Adrenal gland (tissue), 12 donors: ENCODE results near the gene ZHX3. TPM values are rescaled to one million over a fixed set of nuclear protein-coding genes. Genes with fewer than 3 reads are reported as not detected.

Experiments used
- DNase-seq, 7 donors: peaks; one replicate each; pipeline ENCODE4 v3.0.0-alpha.2; 2019 to 2020
- H3K27ac ChIP-seq, 5 donors: fragments of 200-600 bp; sonication (generic) in 4 of 5; 1 replicate in 3 of 5; 2 replicates in 2 of 5; pipeline versions ENCODE4 v1.5.1 to v1.8.0; 2016 to 2020; ENCODE audit warnings: mild to moderate bottlenecking in 1 of 5
- H3K27me3 ChIP-seq: fragments of 200-600 bp; 2 replicates; pipeline ENCODE4 v1.8.0; 2021
- H3K36me3 ChIP-seq, 2 donors: fragments of 200-600 bp; replicated peaks in 1 of 2; 1 replicate in 1 of 2; 2 replicates in 1 of 2; pipeline versions ENCODE4 v1.5.1 to v1.8.0; 2018 to 2022
- H3K4me1 ChIP-seq, 2 donors: fragments of 200-600 bp; replicated peaks in 1 of 2; 1 replicate in 1 of 2; 2 replicates in 1 of 2; pipeline versions ENCODE4 v1.5.1 to v1.8.0; 2018 to 2021
- H3K4me3 ChIP-seq, 4 donors: fragments of 200-600 bp; sonication (generic) in 3 of 4; one replicate each; pipeline ENCODE4 v1.5.1; 2016 to 2018
- H3K9me3 ChIP-seq, 3 donors: fragments of 200-600 bp; sonication (generic) in 1 of 3; replicated peaks in 1 of 3; 1 replicate in 2 of 3; 2 replicates in 1 of 3; pipeline versions ENCODE4 v1.5.1 to v1.8.0; 2016 to 2021
- POLR2A ChIP-seq, 2 donors: fragments of 450-650 bp; IDR thresholded peaks; one replicate each; pipeline ENCODE4 v1.6.1; 2017; ENCODE audit warnings: antibody characterized with exemption in 2 of 2, mild to moderate bottlenecking in 2 of 2, moderate library complexity in 1 of 2
- WGBS, 4 donors: extraction: QIAGEN DNeasy Blood & Tissue Kit in 2 of 4; methylation state at CpG; one replicate each; pipeline versions ENCODE4 v1.1.5 to v1.1.7; 2013 to 2017; 5-methylcytosine and 5-hydroxymethylcytosine counted together
- intact Hi-C, 2 donors: fragments of 100-400 bp; cut with DNase I; formaldehyde crosslinking; loops; one replicate each; pipeline versions ENCODE4 v1.14.1 to v1.15.0; 2022 to 2023
- polyA plus RNA-seq, 3 donors: library from polyadenylated mRNA; stranded (reverse); fragments of 200-250 nt in 2 of 3; fragments of 350-450 nt in 1 of 3; fragmentation: Illumina TruSeq in 1 of 3; extraction: RNeasy Lipid Tissue Mini Kit (QIAGEN cat#74804) in 1 of 3; gene quantifications; one replicate each; pipeline ENCODE4 v1.2.3, GENCODE V29; 2013 to 2014
- total RNA-seq, 9 donors: library from RNA; depleted of rRNA in 4 of 9; stranded (reverse); fragments of >200 nt in 4 of 9; fragments of 120-200 nt in 1 of 9; fragmentation: NEBNext Ultra II Directional in 1 of 9; extraction: Animal tissue kit (Norgen Biotek cat#: 25700) in 1 of 9; gene quantifications; one replicate each; pipeline versions ENCODE4 v1.1.0 to v1.2.4, GENCODE V29; 2013 to 2023
- TF ChIP-seq, protein P1 (sequence below), 6 experiments: fragments of 450-650 bp in 4 of 6; fragments of 200-600 bp in 2 of 6; sonication (generic) in 1 of 6; IDR thresholded peaks; 1 replicate in 5 of 6; 2 replicates in 1 of 6; pipeline versions ENCODE4 v1.5.1 to v1.8.0; 2016 to 2021; ENCODE audit warnings: antibody characterized with exemption in 6 of 6, mild to moderate bottlenecking in 2 of 6, moderate library complexity in 1 of 6
- donor health status: healthy with polysubstance abuse.
- donor health status: Bipolar disorder and iron deficiency.
- donor health status: DM: yes; HTN: yes; CAD: no.
- donor health status: DM: no; HTN: no; CAD: no.
- donor health status: DM: no; HTN: no; CAD: no.
- donor health status: DM: yes; HTN: yes; CAD: no.

ZHX3 gene
- total and polyA plus RNA-seq, 12 donors, result 20.7 to 91.1 (median 51.2) TPM

DNA sequence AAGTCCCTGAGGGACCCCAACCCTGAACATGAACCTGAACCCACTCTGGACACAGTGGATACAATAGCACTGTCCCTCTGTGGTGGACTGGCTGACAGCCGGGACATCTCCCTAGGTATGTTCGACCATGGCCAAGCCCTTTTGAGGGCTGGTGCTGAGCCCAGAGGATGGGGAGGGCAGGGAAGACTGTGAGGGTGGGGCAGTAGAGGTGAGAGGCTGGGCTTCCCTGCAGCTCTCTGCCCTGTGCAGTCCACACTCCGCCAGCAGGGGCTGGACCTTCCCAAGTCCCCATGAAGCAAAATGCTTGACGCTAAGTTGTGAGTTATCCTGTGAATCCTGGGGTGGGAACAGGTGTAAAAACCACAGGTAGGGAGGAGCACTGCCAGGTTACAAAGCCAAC, 34.6 kb upstream of the ZHX3 start:
- intact Hi-C loops, result no loop called here
- TF ChIP-seq POLR2A (IDR thresholded peaks at IDR 0.05), result no peak
- TF ChIP-seq, protein P1, sequence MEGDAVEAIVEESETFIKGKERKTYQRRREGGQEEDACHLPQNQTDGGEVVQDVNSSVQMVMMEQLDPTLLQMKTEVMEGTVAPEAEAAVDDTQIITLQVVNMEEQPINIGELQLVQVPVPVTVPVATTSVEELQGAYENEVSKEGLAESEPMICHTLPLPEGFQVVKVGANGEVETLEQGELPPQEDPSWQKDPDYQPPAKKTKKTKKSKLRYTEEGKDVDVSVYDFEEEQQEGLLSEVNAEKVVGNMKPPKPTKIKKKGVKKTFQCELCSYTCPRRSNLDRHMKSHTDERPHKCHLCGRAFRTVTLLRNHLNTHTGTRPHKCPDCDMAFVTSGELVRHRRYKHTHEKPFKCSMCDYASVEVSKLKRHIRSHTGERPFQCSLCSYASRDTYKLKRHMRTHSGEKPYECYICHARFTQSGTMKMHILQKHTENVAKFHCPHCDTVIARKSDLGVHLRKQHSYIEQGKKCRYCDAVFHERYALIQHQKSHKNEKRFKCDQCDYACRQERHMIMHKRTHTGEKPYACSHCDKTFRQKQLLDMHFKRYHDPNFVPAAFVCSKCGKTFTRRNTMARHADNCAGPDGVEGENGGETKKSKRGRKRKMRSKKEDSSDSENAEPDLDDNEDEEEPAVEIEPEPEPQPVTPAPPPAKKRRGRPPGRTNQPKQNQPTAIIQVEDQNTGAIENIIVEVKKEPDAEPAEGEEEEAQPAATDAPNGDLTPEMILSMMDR (IDR thresholded peaks at IDR 0.05), result no peak
- no peak overlapping the region for H3K4me3 ChIP-seq

DNA sequence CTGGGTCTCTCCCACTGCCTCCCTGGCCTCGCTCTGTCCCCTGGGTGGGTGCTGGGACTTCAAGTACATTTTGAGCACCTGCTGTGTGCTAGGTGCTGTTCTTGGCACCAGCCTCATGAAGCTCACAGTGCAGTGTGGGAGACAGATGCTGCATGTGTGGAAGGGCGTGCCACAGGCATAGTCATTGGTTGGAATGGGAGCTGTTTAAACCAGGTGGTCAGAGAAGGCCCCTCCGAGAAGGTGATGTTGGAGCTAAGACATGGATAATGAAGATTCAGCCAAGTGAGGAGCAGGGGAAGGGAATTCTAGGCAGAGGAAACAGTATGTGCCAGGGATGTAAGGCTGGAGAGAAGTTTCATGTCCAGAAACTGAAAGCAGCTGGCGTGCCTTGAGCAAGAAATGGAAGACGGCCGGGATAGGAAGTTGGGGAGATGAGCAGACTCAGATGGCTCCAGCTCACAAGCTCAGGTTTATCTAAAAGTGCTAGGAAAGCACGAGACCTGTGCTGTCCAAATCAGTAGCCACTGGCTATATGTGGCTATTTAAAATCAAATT, 33.0 kb upstream of the ZHX3 start:
- Histone ChIP-seq H3K9me3 (no peaks in the 10 kb centered on the region), H3K36me3 (peaks cover 0 to 7% of the 10 kb centered on the region in 2 donors)
- intact Hi-C loops, result no loop called here

More for the DNA sequence above, 34.6 kb upstream of the ZHX3 start:
- Histone ChIP-seq H3K27me3 (no peaks in the 10 kb centered on the region), H3K9me3 (no peaks in the 10 kb centered on the region), H3K36me3 (peaks cover 0 to 7% of the 10 kb centered on the region in 2 donors), H3K4me1 (no peaks in the 10 kb centered on the region), H3K27ac (no peak overlapping the region)
- no peak for DNase-seq
- WGBS, 4 donors, result 76 to 93% (median 92%) methylated on average over 4 of the region's 4 CpGs

DNA sequence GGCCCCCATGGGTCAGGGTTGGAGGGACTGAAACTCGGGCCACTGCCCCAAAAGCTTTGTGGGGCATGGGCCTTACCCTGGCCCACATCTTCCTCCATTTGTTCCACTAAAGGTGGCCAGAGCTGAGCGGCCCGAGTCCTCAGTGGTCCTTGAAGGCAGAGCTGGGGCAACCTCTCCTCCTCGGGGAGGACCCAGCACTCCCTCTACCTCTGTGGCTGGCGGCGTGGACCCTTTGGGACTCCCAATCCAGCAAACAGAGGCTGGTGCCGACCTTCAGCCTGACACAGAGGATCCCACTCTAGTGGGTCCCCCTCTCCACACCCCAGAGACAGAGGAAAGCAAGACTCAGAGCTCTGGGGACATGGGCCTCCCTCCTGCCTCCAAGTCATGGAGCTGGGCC, 32.4 kb upstream of the ZHX3 start:
- Histone ChIP-seq H3K9me3 (no peaks in the 10 kb centered on the region), H3K27me3 (no peaks in the 10 kb centered on the region), H3K4me1 (no peaks in the 10 kb centered on the region), H3K36me3 (peaks cover 0 to 7% of the 10 kb centered on the region in 2 donors), H3K27ac (no peak overlapping the region), H3K4me3 (no peak overlapping the region)
- no peak for TF ChIP-seq POLR2A (IDR thresholded peaks at IDR 0.05)
- TF ChIP-seq, protein P1 (IDR thresholded peaks at IDR 0.05), result no peak
- DNase-seq, result no peak
- WGBS, 4 donors, result 81 to 93% (median 90%) methylated on average over 3 to 7 of the region's 7 CpGs
- intact Hi-C loops, result loop anchor here (10.0 kb wide), 2 partner anchors 65 to 385 kb away; no protein-coding TSS in a partner anchor

More for the DNA sequence above, 33.0 kb upstream of the ZHX3 start:
- 75 to 88% (median 80%) methylated on average over 7 of the region's 7 CpGs for WGBS, 4 donors
- no peak for DNase-seq
- no peaks in the 10 kb centered on the region for H3K27me3 ChIP-seq
- no peaks in the 10 kb centered on the region for H3K4me1 ChIP-seq
- TF ChIP-seq, protein P1 (IDR thresholded peaks at IDR 0.05), result no peak
- no peak for TF ChIP-seq POLR2A (IDR thresholded peaks at IDR 0.05)
- H3K4me3 ChIP-seq, result no peak overlapping the region
- H3K27ac ChIP-seq, result no peak overlapping the region

DNA sequence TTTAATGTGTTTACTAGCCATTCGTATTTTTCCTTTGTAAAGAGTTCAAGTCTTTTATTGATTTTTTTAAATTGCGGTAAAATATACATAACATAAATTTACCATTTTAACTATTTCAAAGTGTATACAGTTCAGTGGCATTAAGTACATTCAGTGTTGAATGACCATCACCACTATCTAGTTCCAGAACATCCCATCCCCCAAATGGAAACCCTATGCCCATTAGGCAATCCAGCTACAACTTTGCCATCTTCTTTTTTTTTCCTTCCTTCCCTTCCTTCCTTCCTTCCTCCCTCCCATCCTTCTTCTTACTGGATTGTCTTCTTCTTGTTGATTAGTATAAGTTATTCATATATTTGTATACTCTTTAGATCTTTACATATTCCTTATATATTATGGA, 31.7 kb upstream of the ZHX3 start:
- no peaks in the 10 kb centered on the region for H3K27me3 ChIP-seq
- TF ChIP-seq, protein P1 (IDR thresholded peaks at IDR 0.05), result no peak
- no peak for TF ChIP-seq POLR2A (IDR thresholded peaks at IDR 0.05)
- intact Hi-C loops, result loop anchor here (10.0 kb wide), 2 partner anchors 66 to 384 kb away; no protein-coding TSS in a partner anchor
- H3K36me3 ChIP-seq, result peaks cover 0 to 7% of the 10 kb centered on the region in 2 donors
- no peak overlapping the region for H3K4me3 ChIP-seq
- H3K9me3 ChIP-seq, result no peaks in the 10 kb centered on the region
- no peaks in the 10 kb centered on the region for H3K4me1 ChIP-seq
- 83 to 92% (median 87%) methylated on average over 2 of the region's 2 CpGs for WGBS, 4 donors
- no peak for DNase-seq
- no peak overlapping the region for H3K27ac ChIP-seq
